K562 (cell line): ENCODE results near the gene TACC3. TPM values are rescaled to one million over a fixed set of nuclear protein-coding genes. Genes with fewer than 3 reads are reported as not detected.

Experiments
- CREB1 ChIP-seq, 2 experiments: sonication (generic) in 1 of 2; formaldehyde crosslinking in 1 of 2; IDR thresholded peaks; 2 replicates each; pipeline versions ENCODE4 v1.6.1 to v1.8.0; 2012 to 2022; ENCODE audit warnings: inconsistent platforms in 1 of 2, mild to moderate bottlenecking in 1 of 2, missing genetic modification reagents in 1 of 2, moderate library complexity in 1 of 2
- KLF13 ChIP-seq: fragments of 450-650 bp; IDR thresholded peaks from 2 replicates; pipeline ENCODE4 v1.6.1; 2016; ENCODE audit warnings: missing genetic modification characterization, low read depth, mild to moderate bottlenecking, missing compliant biosample characterization, moderate library complexity, borderline replicate concordance
- LCOR ChIP-seq: sonication (generic); formaldehyde crosslinking; IDR thresholded peaks from 2 replicates; pipeline ENCODE4 v1.8.0; 2022; ENCODE audit warnings: mild to moderate bottlenecking, missing genetic modification reagents
- MTA3 ChIP-seq: fragments of 450-650 bp; formaldehyde crosslinking; IDR thresholded peaks from 2 replicates; pipeline ENCODE4 v1.6.1; 2017; ENCODE audit warnings: mild to moderate bottlenecking, borderline replicate concordance
- MYNN ChIP-seq, 2 experiments: sonication (generic); formaldehyde crosslinking in 1 of 2; IDR thresholded peaks; 2 replicates each; pipeline versions ENCODE4 v1.5.0 to v1.6.1; 2016 to 2020; ENCODE audit warnings: antibody characterized with exemption in 1 of 2, missing genetic modification reagents in 1 of 2
- SMAD1 ChIP-seq: fragments of 150-350 bp; IDR thresholded peaks from 2 replicates; pipeline ENCODE4 v1.6.1; 2014; ENCODE audit warnings: low read length, low read depth; ENCODE audit not compliant: partially characterized antibody
- THRAP3 ChIP-seq: fragments of 450-650 bp; IDR thresholded peaks from 2 replicates; pipeline ENCODE4 v1.6.1; 2016; ENCODE audit warnings: mild to moderate bottlenecking, inconsistent platforms, borderline replicate concordance
- TRIM28 ChIP-seq: fragments of 450-650 bp; IDR thresholded peaks from 2 replicates; pipeline ENCODE4 v1.6.1; 2017
- ZNF318 ChIP-seq, 2 experiments: fragments of 450-650 bp; IDR thresholded peaks; 2 replicates each; pipeline ENCODE4 v1.6.1; 2016; ENCODE audit warnings: mild to moderate bottlenecking in 2 of 2, borderline replicate concordance in 1 of 2, low read depth in 1 of 2, moderate library complexity in 1 of 2
- ZNF449 ChIP-seq: fragments of 250-450 bp; sonication (Bioruptor Pico); IDR thresholded peaks from 2 replicates; pipeline ENCODE4 v1.8.0; 2022; ENCODE audit warnings: moderate library complexity, mild to moderate bottlenecking, inconsistent platforms
- ZNF780A ChIP-seq: fragments of 250-450 bp; sonication (Bioruptor Pico); IDR thresholded peaks from 2 replicates; pipeline ENCODE4 v1.5.0; 2021; ENCODE audit warnings: mild to moderate bottlenecking
- polyA plus RNA-seq, 8 experiments: library from polyadenylated mRNA; depleted of rRNA in 4 of 8; stranded (reverse) in 5 of 8; unstranded in 3 of 8; fragments of >200 nt; fragmentation: Nextera tagmentation in 2 of 8; fragmentation: Illumina TruSeq in 1 of 8; extraction: Ambion mirVana in 2 of 8; extraction: Trizol in 1 of 8; gene quantifications; 2 replicates each; pipeline versions ENCODE4 v1.2.1 to v1.2.3, GENCODE V29; 2011 to 2014; ENCODE audit warnings: inconsistent platforms in 1 of 8, missing spikeins in 1 of 8
- total RNA-seq, 7 experiments: library from RNA; depleted of rRNA in 6 of 7; stranded (reverse); fragments of >200 nt in 6 of 7; fragmentation: Illumina TruSeq in 2 of 7; extraction: Trizol in 2 of 7; gene quantifications; 2 replicates each; pipeline versions ENCODE4 v1.2.1 to v1.2.3, GENCODE V29; 2011 to 2021; ENCODE audit warnings: low replicate concordance in 1 of 7
- TF ChIP-seq, protein P1 (sequence below): sonication (generic); formaldehyde crosslinking; IDR thresholded peaks from 2 replicates; pipeline ENCODE4 v1.8.0; 2023; ENCODE audit warnings: mild to moderate bottlenecking, missing genetic modification reagents

The TACC3 gene
- total and polyA plus RNA-seq, 9 of the 15 experiments (the other 6 are each of a cell fraction or from before 2014, with no cell fraction given) = 1.9 to 122 (median 55.6) TPM

- TF ChIP-seq ZNF318 (IDR thresholded peaks at IDR 0.05; ENCODE audit: borderline replicate concordance in 1 of 2, low read depth in 1 of 2) (no peak), ZNF780A (CRISPR knock-in tag) (no peak), MYNN (IDR thresholded peaks at IDR 0.05) (no peak), MYNN (CRISPR knock-in tag; IDR thresholded peaks at IDR 0.05) (no peak), TRIM28 (no peak; the same call in 1 of the 2 replicates), ZNF449 (CRISPR knock-in tag) (peak; percentile 33; the same call in 1 of the 2 replicates), CREB1 (IDR thresholded peaks at IDR 0.05) (peak; percentile 71; the same call in 1 of the 2 replicates), CREB1 (CRISPR knock-in tag; IDR thresholded peaks at IDR 0.05) (peak; percentile 86; the same call in 1 of the 2 replicates), KLF13 (tag) (peak; percentile 54; the same call in 1 of the 2 replicates), THRAP3 (no peak), LCOR (CRISPR knock-in tag) (peak; percentile 95), MTA3 (peak; percentile 98), SMAD1 (peak; percentile 36)
- TF ChIP-seq, protein P1, sequence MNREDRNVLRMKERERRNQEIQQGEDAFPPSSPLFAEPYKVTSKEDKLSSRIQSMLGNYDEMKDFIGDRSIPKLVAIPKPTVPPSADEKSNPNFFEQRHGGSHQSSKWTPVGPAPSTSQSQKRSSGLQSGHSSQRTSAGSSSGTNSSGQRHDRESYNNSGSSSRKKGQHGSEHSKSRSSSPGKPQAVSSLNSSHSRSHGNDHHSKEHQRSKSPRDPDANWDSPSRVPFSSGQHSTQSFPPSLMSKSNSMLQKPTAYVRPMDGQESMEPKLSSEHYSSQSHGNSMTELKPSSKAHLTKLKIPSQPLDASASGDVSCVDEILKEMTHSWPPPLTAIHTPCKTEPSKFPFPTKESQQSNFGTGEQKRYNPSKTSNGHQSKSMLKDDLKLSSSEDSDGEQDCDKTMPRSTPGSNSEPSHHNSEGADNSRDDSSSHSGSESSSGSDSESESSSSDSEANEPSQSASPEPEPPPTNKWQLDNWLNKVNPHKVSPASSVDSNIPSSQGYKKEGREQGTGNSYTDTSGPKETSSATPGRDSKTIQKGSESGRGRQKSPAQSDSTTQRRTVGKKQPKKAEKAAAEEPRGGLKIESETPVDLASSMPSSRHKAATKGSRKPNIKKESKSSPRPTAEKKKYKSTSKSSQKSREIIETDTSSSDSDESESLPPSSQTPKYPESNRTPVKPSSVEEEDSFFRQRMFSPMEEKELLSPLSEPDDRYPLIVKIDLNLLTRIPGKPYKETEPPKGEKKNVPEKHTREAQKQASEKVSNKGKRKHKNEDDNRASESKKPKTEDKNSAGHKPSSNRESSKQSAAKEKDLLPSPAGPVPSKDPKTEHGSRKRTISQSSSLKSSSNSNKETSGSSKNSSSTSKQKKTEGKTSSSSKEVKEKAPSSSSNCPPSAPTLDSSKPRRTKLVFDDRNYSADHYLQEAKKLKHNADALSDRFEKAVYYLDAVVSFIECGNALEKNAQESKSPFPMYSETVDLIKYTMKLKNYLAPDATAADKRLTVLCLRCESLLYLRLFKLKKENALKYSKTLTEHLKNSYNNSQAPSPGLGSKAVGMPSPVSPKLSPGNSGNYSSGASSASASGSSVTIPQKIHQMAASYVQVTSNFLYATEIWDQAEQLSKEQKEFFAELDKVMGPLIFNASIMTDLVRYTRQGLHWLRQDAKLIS (CRISPR knock-in tag) = peak; percentile 90
Observed at GRCh38 chr4:1712216-1713002, 8.9 kb upstream of the TACC3 start, which contains the start of gene SLBP (continued).
